Activated CD8-positive, alpha-beta memory T cell treated with anti-CD3 and anti-CD28 coated beads, Interleukin-2, amount 10 ng/mL, durations not matched to agents 7 days and 5 days (primary cell): ENCODE results near the gene TRIM67. TPM values are rescaled to one million over a fixed set of nuclear protein-coding genes. Genes with fewer than 3 reads are reported as not detected.
"Not testable (repeated sequence)": the region's sequence is repeated elsewhere in the genome, so short reads cannot be mapped to it uniquely, and the experiment has no call there.

ENCODE experiments used
- ATAC-seq: fragments of 150-1000 bp; cut with Tn5 transposase; one replicate; pipeline ENCODE4 v1.10.0; 2021; ENCODE audit warnings: moderate library complexity
- CTCF ChIA-PET: fragments of 350-600 bp; sonication (Branson Sonifier 250); formaldehyde crosslinking; loops from one replicate; lab custom pipeline; 2021; ENCODE audit warnings: antibody characterized with exemption; lab: Charles Lee
- DNase-seq: peaks from one replicate; pipeline ENCODE4 v3.0.0-alpha.2; 2020
- H3K27ac Mint-ChIP-seq: one replicate; pipeline ENCODE4 v1.8.0; 2021; ENCODE audit warnings: mild to moderate bottlenecking, mixed read lengths
- H3K27me3 Mint-ChIP-seq: one replicate; pipeline ENCODE4 v1.8.0; 2021; ENCODE audit warnings: mixed read lengths
- H3K36me3 Mint-ChIP-seq: one replicate; pipeline ENCODE4 v1.8.0; 2021; ENCODE audit warnings: mild to moderate bottlenecking, mixed read lengths
- H3K4me1 Mint-ChIP-seq: one replicate; pipeline ENCODE4 v1.8.0; 2021; ENCODE audit warnings: mixed read lengths
- H3K4me3 Mint-ChIP-seq: one replicate; pipeline ENCODE4 v1.8.0; 2021; ENCODE audit warnings: mild to moderate bottlenecking, moderate library complexity, mixed read lengths
- H3K9me3 Mint-ChIP-seq: one replicate; pipeline ENCODE4 v1.8.0; 2022; ENCODE audit warnings: low read depth, mixed read lengths
- total RNA-seq, 2 experiments: library from RNA; stranded (reverse); gene quantifications; one replicate each; pipeline ENCODE4 v1.2.3, GENCODE V29; 2021

Gene TRIM67
- total RNA-seq: not detected

GRCh38 chr1:231161667-231162296 is at the start of gene TRIM67:
TSS of gene TRIM67 (plus strand) at chr1:231162058. CDS start at chr1:231162970, 912 bp downstream.
- Mint-ChIP-seq H3K9me3 (no peaks in the 10 kb centered on the region), H3K36me3 (no peaks in the 10 kb centered on the region), H3K27ac (no peak within 1 kb of the TSS), H3K4me3 (no peak within 1 kb of the TSS), H3K4me1 (peaks cover 2% of the 10 kb centered on the region), H3K27me3 (peaks cover 78% of the 10 kb centered on the region)
- CTCF ChIA-PET: no interaction called here
- no peak for ATAC-seq
- DNase-seq: no peak

- CTCF ChIA-PET: no interaction called here
- Mint-ChIP-seq H3K4me1 (no peaks in the 10 kb centered on the region), H3K9me3 (peaks cover 3% of the 10 kb centered on the region), H3K27ac (no peak overlapping the region), H3K4me3 (no peak overlapping the region), H3K36me3 (no peaks in the 10 kb centered on the region), H3K27me3 (peaks cover 43% of the 10 kb centered on the region)
- ATAC-seq: no peak
- DNase-seq: no peak
Measured at GRCh38 chr1:231116738-231117137, 45.1 kb upstream of the TRIM67 start.

DNA sequence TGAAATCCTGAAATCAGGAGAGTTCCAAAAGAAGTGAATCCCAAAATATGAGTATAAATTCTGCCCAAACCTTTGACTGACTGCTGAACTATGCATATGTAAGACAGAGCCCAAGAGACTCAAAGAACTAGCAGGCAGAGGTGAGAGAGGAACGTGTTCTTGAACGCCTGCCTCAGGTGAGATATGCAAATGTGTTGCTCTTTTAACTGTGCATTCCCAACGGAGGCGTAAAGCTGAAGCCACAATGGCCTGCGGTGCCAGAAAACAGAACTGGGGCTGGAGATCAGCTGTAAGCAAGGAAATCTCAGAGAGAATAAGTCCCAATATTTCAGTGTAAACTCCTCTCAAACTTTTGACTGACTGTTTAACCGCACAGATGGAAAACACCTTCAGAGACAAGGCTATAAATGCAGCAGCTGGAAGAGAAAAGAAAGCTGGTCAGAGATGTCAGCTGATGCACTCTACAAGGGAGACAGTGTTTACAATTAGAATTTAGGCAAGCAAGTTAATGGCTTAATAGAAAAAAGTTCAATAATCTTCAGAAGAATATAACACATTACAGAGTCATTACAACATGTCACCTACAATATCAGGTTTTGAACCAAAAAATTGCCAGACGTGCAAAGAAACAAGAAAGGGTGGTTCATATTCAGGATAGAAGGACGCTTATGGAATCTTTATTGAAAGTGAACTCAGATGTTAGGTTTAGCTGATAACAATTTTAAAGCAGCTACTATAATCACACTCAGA is 43.0 kb upstream of the TRIM67 start:
- DNase-seq (no peak), ATAC-seq (no peak)
- no peaks in the 10 kb centered on the region for H3K9me3 Mint-ChIP-seq
- H3K4me3 Mint-ChIP-seq: no peak overlapping the region
- H3K36me3 Mint-ChIP-seq: no peaks in the 10 kb centered on the region
- no peaks in the 10 kb centered on the region for H3K4me1 Mint-ChIP-seq
- H3K27ac Mint-ChIP-seq: no peak overlapping the region
- CTCF ChIA-PET: no interaction called here
- H3K27me3 Mint-ChIP-seq: peaks cover 30% of the 10 kb centered on the region

GRCh38 chr1:231121533-231121932 is 40.3 kb upstream of the TRIM67 start:
- Mint-ChIP-seq H3K4me3 (no peak overlapping the region), H3K9me3 (no peaks in the 10 kb centered on the region), H3K27ac (no peak overlapping the region), H3K27me3 (peaks cover 26% of the 10 kb centered on the region), H3K4me1 (no peaks in the 10 kb centered on the region), H3K36me3 (no peaks in the 10 kb centered on the region)
- DNase-seq (no peak), ATAC-seq (no peak)
- CTCF ChIA-PET: no interaction called here

DNA sequence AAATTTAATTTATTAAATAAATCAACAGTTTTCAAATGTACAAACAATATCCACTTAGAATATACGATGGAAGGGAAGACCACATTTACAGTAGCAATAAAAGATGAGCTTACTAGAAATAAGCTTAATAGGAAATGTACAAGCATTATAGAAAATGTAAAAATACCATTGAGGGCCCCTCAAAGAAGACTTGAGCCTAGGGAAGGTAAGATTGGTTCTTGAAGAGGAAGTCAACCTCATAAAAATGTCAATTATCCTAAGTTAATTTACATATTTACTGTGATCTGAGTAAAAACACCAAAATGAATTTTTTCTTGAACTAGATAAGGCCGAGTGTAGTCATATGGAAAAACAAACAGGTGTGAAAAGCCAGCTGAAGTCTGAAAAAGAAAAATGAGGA is 39.7 kb upstream of the TRIM67 start:
- no peaks in the 10 kb centered on the region for H3K36me3 Mint-ChIP-seq
- H3K9me3 Mint-ChIP-seq: no peaks in the 10 kb centered on the region
- ATAC-seq: no peak

DNA sequence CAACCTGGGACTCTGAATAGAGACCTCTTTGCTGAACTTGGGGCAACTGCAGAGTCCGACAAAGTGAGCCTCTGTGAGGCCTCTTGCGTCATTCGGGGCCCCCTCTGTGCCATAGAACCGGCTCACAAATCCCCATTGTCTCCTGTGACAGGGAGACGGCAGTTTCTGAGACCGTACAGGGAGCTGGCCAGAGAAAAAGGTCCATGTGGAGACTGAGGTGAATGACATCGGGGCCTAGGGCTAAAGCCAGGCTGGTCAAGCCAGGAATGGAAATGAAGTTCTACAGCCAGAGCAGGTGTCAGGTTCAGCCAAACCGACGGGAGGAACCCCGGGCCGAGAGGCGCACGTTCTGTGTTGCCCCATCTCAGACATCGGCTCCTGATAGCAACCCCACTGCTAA is 37.1 kb upstream of the TRIM67 start:
- H3K36me3 Mint-ChIP-seq: no peaks in the 10 kb centered on the region
- H3K27ac Mint-ChIP-seq: no peak overlapping the region
- peaks cover 13% of the 10 kb centered on the region for H3K27me3 Mint-ChIP-seq
- DNase-seq (no peak), ATAC-seq (no peak)
- no peaks in the 10 kb centered on the region for H3K4me1 Mint-ChIP-seq
- H3K9me3 Mint-ChIP-seq: no peaks in the 10 kb centered on the region
- CTCF ChIA-PET: no interaction called here
- H3K4me3 Mint-ChIP-seq: no peak overlapping the region

More for the DNA sequence above, 39.7 kb upstream of the TRIM67 start:
- CTCF ChIA-PET: no interaction called here
- Mint-ChIP-seq H3K4me1 (no peaks in the 10 kb centered on the region), H3K4me3 (no peak overlapping the region), H3K27ac (no peak overlapping the region), H3K27me3 (peaks cover 22% of the 10 kb centered on the region)
- DNase-seq: no peak

GRCh38 chr1:231125972-231126580 is 35.8 kb upstream of the TRIM67 start:
- Mint-ChIP-seq H3K9me3 (no peaks in the 10 kb centered on the region), H3K4me1 (no peaks in the 10 kb centered on the region), H3K27me3 (peaks cover 7% of the 10 kb centered on the region), H3K36me3 (no peaks in the 10 kb centered on the region), H3K27ac (no peak overlapping the region), H3K4me3 (no peak overlapping the region)
- DNase-seq (no peak), ATAC-seq (no peak)
- CTCF ChIA-PET: no interaction called here

DNA sequence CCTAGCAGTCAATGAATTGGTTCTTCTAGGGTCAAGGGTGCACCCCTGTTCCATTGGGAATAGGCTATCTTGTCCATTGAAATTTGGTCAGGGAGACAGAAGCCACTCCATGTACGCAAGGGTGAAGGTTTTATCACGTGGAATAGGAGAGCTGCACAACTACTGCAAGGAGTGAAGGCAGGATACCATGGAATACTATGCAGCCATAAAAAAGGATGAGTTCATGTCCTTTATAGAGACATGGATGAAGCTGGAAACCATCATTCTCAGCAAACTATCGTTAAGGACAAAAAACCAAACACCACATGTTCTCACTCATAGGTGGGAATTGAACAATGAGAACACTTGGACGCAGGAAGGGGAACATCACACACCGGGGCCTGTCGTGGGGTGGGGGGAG is 34.8 kb upstream of the TRIM67 start:
- H3K9me3 Mint-ChIP-seq, H3K4me1 Mint-ChIP-seq, H3K27ac Mint-ChIP-seq, H3K27me3 Mint-ChIP-seq, ATAC-seq, H3K4me3 Mint-ChIP-seq, H3K36me3 Mint-ChIP-seq, DNase-seq, CTCF ChIA-PET: not testable (repeated sequence)

DNA sequence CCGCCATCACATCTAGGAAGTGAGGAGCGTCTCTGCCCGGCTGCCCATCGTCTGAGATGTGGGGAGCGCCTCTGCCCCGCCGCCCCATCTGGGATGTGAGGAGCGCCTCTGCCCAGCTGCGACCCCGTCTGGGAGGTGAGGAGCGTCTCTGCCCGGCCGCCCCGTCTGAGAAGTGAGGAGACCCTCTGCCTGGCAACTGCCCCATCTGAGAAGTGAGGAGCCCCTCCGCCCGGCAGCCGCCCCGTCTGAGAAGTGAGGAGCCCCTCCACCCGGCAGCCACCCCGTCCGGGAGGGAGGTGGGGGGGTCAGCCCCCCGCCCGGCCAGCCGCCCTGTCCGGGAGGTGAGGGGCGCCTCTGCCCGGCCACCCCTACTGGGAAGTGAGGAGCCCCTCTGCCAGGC is 33.4 kb upstream of the TRIM67 start:
- H3K27ac Mint-ChIP-seq, ATAC-seq, H3K9me3 Mint-ChIP-seq, H3K27me3 Mint-ChIP-seq, H3K36me3 Mint-ChIP-seq, CTCF ChIA-PET, DNase-seq, H3K4me1 Mint-ChIP-seq, H3K4me3 Mint-ChIP-seq: not testable (repeated sequence)

DNA sequence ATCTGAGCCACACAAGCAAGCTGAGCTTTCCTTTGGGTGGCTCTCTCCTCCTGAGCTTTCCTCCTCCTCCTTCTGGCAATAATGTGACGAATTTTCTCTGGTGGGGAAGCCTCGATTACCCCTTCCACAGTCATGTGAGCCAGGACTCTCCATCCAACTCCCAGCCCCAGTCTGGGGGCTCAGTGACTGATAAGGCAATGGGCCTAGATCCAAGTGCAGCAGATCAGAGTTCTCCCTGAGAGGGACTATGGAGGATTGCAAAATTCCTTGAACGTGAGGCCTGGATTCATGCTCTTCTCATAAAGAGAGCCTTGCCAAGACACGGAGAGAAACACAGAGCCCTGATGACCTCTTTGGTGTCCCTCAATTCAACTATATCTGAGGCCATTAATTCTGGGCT is 31.3 kb upstream of the TRIM67 start:
- Mint-ChIP-seq H3K9me3 (no peaks in the 10 kb centered on the region), H3K4me3 (no peak overlapping the region), H3K4me1 (no peaks in the 10 kb centered on the region), H3K27ac (no peak overlapping the region), H3K27me3 (no peaks in the 10 kb centered on the region), H3K36me3 (no peaks in the 10 kb centered on the region)
- DNase-seq (no peak), ATAC-seq (no peak)
- CTCF ChIA-PET: no interaction called here

DNA sequence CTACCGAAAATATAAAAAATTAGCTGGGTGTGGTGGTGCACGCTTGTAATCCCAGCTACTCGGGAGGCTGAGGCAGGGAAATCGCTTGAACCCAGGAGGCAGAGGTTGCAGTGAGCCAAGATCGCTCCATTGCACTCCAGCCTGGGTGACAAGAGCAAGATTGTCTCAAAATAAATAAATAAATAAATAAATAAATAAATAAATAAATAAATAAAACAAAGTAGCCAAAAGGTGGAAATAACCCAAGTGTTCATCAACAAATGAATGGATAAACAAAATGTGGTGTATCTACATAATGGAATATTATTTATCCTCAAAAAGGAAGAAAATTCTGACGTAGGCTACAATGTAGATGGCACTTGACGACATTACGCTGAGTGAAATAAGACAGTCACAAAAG is 29.3 kb upstream of the TRIM67 start:
- H3K27me3 Mint-ChIP-seq, DNase-seq, CTCF ChIA-PET, ATAC-seq, H3K4me3 Mint-ChIP-seq, H3K4me1 Mint-ChIP-seq, H3K36me3 Mint-ChIP-seq, H3K9me3 Mint-ChIP-seq, H3K27ac Mint-ChIP-seq: not testable (repeated sequence)

DNA sequence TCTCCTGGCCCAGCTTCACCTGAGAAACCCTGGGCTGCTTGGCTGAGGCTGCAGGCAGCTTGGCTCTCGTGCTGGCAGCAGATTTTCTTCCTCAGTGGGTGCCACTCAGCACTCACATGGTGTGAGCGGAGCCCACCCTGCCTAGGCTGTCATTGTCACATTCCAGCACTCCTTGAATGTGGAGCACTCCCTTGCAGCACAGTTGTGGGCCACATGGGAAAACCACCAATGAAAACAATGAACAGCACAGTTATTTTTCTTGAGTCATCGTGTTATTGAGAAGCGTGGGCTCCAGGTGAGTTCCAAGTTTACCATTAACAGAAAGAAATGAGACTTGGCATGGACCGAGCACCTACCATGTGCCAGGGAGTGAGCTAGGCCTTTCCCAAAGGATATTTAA is 27.2 kb upstream of the TRIM67 start:
- no peak for DNase-seq
- peaks cover 8% of the 10 kb centered on the region for H3K27me3 Mint-ChIP-seq
- peaks cover 7% of the 10 kb centered on the region for H3K4me1 Mint-ChIP-seq
- no peaks in the 10 kb centered on the region for H3K9me3 Mint-ChIP-seq
- no peak overlapping the region for H3K4me3 Mint-ChIP-seq
- CTCF ChIA-PET: no interaction called here
- no peaks in the 10 kb centered on the region for H3K36me3 Mint-ChIP-seq
- no peak for ATAC-seq
- H3K27ac Mint-ChIP-seq: no peak overlapping the region

- no peak overlapping the region for H3K27ac Mint-ChIP-seq
- peaks cover 24% of the 10 kb centered on the region for H3K27me3 Mint-ChIP-seq
- no peak for ATAC-seq
- DNase-seq: no peak
- no peaks in the 10 kb centered on the region for H3K9me3 Mint-ChIP-seq
- CTCF ChIA-PET: no interaction called here
- H3K36me3 Mint-ChIP-seq: no peaks in the 10 kb centered on the region
- no peak overlapping the region for H3K4me3 Mint-ChIP-seq
- peaks cover 7% of the 10 kb centered on the region for H3K4me1 Mint-ChIP-seq
Measured at GRCh38 chr1:231138236-231138635, 23.6 kb upstream of the TRIM67 start.

DNA sequence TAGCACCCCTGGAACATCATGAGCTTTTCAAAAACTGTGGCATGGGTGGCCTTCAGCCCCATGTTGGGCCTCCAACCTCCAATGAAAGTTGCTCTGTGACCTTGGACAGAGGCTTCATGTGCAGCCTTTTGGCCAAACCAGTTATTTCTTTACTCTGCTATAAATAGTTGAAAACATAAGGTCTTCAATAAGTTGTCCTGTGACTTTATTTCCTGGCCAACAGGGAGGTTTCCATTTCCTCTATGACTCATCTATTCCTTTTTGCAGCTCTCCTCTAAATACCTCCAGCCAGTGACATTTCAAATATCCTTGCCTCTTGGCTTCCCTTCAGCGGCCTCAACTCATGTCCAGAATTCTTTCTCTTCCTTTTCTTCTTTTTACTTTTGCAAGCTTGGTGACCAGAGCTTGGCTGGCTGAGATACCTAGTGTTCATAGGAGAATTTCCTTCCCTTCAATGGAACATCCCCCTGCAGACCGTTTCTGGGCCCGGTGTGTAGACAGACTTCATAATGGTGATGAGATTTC is 22.7 kb upstream of the TRIM67 start:
- Mint-ChIP-seq H3K36me3 (no peaks in the 10 kb centered on the region), H3K9me3 (no peaks in the 10 kb centered on the region), H3K27me3 (peaks cover 30% of the 10 kb centered on the region), H3K27ac (no peak overlapping the region), H3K4me3 (no peak overlapping the region), H3K4me1 (peaks cover 7% of the 10 kb centered on the region)
- DNase-seq: no peak
- CTCF ChIA-PET: no interaction called here
- no peak for ATAC-seq
